ENCODE data around the gene ACR.

ACR gene

DNA sequence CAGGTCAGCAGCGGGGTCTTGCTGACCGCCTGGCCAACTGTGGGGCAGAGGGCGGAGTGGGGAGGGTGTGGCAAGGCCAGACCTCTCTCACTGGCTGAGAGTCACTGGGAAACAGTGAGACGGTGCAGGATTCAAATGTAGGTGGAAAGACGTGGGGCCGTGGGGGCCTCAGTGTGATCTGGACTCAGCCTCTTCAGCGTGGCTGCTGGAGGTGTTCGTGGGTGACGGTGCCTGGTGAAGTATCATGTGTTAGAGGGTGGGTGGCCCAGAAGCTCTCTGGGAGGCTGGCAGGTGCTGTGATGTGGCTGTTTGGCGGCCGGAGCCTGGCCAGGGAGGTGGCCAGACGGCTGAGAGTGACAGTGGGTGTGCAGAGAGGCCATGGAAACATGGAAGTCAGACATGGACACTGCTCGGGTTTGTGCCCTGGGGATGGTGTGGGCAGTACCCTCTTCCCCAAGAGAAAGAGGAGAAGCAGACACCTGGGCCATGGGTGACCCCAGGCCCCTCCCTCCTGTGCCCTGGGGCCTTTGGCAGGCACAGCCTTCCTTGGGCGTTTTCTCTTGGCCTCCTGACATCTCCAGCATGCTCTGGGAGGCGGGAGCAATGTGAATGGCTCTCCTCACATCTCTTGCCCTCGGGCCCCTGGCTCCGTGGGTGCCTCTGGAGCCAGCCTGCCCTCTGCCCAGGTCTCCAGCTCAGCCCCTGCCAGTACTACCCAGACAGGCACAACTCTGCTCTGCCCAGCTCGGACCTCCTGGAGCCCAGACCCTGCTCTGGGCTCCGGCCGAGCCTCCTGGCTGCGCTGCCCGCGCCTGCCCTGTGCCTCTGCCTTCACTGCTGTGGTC is 10.1 kb upstream of the ACR start:
- no peaks in the 10 kb centered on the region for H3K36me3 ChIP-seq (ENCODE audit: insufficient read depth, low read length)
- H3K4me1 ChIP-seq (ENCODE audit: control insufficient read depth, insufficient read depth, low read length, unreplicated experiment): peaks cover 4% of the 10 kb centered on the region
- H3K27ac ChIP-seq (ENCODE audit: low read depth, low read length): no peak overlapping the region
- H3K4me3 ChIP-seq (ENCODE audit: low read depth, low read length): no peak overlapping the region
- H3K79me2 ChIP-seq (ENCODE audit: control insufficient read depth, insufficient read depth, low read length, unreplicated experiment): no peaks in the 10 kb centered on the region
- H2AFZ ChIP-seq (ENCODE audit: low read length, unreplicated experiment): no peak overlapping the region
- no peaks in the 10 kb centered on the region for H3K27me3 ChIP-seq (ENCODE audit: insufficient read depth, low read length)

DNA sequence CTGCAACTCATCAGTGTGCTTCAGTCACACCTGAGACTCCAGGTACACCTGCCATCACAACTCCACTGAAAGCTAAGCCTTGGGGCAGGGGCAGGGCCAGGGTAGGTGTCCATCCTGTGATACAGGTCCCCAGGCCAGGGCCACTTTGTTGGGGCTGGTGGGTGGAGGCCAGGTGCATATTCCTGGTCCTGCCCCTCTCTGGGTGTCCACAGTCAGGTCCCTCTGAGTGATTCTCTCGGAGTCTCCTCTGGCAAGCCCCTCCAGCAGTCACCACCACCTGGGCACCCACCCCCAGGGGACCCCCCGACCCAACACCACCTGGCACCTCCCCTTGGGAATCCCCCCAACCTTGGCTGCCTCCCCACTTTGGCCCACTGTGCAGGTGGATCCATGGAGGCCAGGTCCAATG is 9.5 kb upstream of the ACR start:
- Histone ChIP-seq H3K27ac (ENCODE audit: low read depth, low read length) (no peak overlapping the region), H3K4me1 (ENCODE audit: control insufficient read depth, insufficient read depth, low read length, unreplicated experiment) (peaks cover 4% of the 10 kb centered on the region), H2AFZ (ENCODE audit: low read length, unreplicated experiment) (no peak overlapping the region), H3K27me3 (ENCODE audit: insufficient read depth, low read length) (no peaks in the 10 kb centered on the region), H3K36me3 (ENCODE audit: insufficient read depth, low read length) (no peaks in the 10 kb centered on the region), H3K4me3 (ENCODE audit: low read depth, low read length) (no peak overlapping the region), H3K79me2 (ENCODE audit: control insufficient read depth, insufficient read depth, low read length, unreplicated experiment) (no peaks in the 10 kb centered on the region)

DNA sequence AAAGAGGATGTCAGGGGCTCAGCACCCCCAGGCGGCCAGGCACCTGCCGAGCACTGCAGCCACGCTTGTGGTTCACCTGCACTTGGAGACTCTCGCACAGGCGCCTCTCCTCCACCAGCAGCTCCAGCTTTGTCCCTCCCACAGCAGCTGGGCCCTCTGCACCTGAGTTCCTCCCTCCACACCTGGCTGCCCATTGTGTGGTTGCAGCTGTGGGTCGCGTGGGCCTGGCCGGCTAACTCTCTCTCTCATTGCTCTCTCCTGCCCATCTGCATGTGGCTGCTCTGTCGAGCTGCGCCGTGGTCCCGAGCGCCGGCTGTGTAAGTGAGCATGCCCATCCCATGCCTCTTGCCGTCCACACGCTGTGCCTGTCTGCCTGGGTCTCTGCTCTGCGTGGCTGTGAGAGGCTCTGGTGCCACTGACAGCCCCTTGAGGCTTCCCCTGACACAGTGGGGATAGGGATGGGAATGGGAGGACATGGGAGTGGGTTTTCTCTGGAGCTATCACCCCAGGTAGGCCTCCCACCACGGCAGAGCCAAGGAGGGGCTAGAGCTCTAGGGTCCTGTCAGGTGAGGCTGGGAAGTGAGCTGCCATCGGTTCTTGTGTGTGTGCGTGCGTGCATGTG is 8.5 kb upstream of the ACR start:
- Histone ChIP-seq H3K27ac (ENCODE audit: low read depth, low read length) (no peak overlapping the region), H3K27me3 (ENCODE audit: insufficient read depth, low read length) (no peaks in the 10 kb centered on the region), H3K4me3 (ENCODE audit: low read depth, low read length) (no peak overlapping the region), H3K4me1 (ENCODE audit: control insufficient read depth, insufficient read depth, low read length, unreplicated experiment) (peaks cover 4% of the 10 kb centered on the region), H2AFZ (ENCODE audit: low read length, unreplicated experiment) (no peak overlapping the region), H3K36me3 (ENCODE audit: insufficient read depth, low read length) (no peaks in the 10 kb centered on the region), H3K79me2 (ENCODE audit: control insufficient read depth, insufficient read depth, low read length, unreplicated experiment) (no peaks in the 10 kb centered on the region)

DNA sequence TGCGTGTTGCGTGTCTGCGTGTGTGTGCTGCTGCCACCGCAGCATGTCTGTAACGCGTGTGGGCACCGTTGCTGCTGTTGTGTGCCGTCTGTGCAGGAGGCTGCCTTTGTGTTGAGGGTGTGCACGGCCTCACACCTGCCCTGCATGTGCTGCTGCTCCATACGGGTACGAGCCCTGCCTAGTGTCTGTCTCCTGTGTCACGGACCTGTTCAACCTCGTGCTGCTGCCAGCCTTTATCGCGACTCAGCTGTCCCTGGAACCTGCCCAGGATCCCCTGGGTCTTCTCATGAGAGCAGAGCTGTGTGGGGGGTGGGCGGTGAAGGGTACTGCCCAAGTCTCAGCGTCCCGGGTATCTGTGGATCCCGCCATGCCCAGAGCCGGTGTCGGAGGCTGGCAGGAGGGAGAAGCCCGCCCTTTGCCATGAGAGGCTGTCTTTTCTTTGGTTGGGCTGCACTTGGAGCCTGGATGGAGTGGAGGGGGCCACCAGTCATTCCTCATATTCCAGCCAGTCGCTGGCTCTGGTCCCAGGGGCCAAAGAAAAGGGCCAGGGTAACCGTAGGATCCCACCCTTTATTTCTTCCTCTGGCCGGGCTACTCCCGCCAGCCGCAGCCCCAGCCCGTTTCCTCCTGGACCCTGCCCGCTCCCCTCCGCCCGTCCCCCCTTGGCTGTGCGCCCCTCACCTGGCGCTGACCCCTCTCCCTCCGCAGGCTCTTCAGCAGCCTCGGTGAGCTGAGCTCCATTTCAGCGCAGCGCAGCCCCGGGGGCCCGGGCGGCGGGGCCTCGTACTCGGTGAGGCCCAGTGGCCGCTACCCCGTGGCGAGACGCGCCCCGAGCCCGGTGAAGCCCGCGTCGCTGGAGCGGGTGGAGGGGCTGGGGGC is 7.8 kb upstream of the ACR start:
- Histone ChIP-seq H3K27me3 (ENCODE audit: insufficient read depth, low read length) (no peaks in the 10 kb centered on the region), H3K4me3 (ENCODE audit: low read depth, low read length) (no peak overlapping the region), H2AFZ (ENCODE audit: low read length, unreplicated experiment) (no peak overlapping the region), H3K36me3 (ENCODE audit: insufficient read depth, low read length) (no peaks in the 10 kb centered on the region), H3K79me2 (ENCODE audit: control insufficient read depth, insufficient read depth, low read length, unreplicated experiment) (no peaks in the 10 kb centered on the region), H3K27ac (ENCODE audit: low read depth, low read length) (no peak overlapping the region), H3K4me1 (ENCODE audit: control insufficient read depth, insufficient read depth, low read length, unreplicated experiment) (peaks cover 4% of the 10 kb centered on the region)

DNA sequence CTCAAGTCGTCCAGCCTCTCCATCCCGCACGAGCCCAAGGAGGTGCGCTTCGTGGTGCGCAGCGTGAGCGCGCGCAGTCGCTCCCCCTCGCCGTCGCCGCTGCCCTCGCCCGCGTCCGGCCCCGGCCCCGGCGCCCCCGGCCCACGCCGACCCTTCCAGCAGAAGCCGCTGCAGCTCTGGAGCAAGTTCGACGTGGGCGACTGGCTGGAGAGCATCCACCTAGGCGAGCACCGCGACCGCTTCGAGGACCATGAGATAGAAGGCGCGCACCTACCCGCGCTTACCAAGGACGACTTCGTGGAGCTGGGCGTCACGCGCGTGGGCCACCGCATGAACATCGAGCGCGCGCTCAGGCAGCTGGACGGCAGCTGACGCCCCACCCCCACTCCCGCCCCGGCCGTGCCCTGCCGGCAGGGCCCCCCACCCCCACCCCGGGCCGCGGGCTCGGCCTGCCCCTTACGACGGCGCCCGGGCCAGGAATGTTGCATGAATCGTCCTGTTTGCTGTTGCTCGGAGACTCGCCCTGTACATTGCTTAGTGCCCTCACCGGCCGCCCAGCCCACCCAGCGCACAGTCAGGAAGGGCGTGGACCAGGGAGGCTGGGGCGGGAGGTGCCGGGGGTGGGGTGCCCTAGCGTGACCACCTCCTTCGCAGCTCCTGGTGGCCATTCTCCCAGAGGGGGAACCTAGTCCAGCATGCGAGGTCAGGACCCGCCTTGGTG is 6.9 kb upstream of the ACR start:
- H3K4me3 ChIP-seq (ENCODE audit: low read depth, low read length): no peak overlapping the region
- H3K79me2 ChIP-seq (ENCODE audit: control insufficient read depth, insufficient read depth, low read length, unreplicated experiment): no peaks in the 10 kb centered on the region
- no peaks in the 10 kb centered on the region for H3K27me3 ChIP-seq (ENCODE audit: insufficient read depth, low read length)
- no peak overlapping the region for H3K27ac ChIP-seq (ENCODE audit: low read depth, low read length)
- no peak overlapping the region for H2AFZ ChIP-seq (ENCODE audit: low read length, unreplicated experiment)
- peaks cover 4% of the 10 kb centered on the region for H3K4me1 ChIP-seq (ENCODE audit: control insufficient read depth, insufficient read depth, low read length, unreplicated experiment)
- H3K36me3 ChIP-seq (ENCODE audit: insufficient read depth, low read length): no peaks in the 10 kb centered on the region

DNA sequence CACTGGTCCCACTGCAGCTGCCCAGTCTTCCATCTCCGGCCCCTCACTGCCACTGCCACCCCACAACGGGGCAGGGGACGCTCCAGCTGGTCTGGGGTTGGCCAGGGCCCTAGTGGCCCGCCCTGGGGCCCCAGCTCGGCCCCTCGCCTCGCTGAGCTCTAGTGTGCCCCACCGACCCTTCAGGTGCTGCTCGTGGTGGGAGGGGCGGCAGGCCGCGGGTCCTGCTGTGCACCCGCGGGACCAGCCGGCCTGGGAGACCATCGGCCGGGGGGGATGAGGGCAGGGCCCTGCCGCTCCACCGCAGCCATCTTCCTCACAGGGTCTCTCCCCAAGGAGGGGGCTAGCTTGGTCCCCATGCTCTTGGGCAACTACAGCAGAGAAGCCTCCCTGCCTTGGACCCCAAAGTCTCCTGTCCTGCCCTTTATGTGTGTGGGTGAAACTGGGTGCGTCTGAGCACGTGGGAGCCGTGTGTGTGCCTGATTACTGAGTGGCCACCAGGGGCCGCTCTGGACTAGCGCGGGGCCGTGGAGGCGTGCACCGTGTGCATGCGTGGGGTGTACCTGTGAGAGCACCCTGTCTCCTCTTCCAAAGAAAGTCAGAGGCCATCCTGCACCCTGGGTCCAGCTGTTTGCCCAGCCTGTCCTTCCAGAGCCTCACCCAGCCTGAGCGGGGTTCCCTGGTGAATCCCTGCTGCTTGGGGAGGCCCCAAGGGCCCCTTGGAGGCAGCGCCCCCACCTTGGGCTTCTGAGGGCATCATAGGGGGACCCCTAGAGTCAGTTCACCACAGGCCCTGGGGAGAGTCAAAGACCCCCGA is 6.0 kb upstream of the ACR start:
- H3K79me2 ChIP-seq (ENCODE audit: control insufficient read depth, insufficient read depth, low read length, unreplicated experiment): no peaks in the 10 kb centered on the region
- no peak overlapping the region for H3K4me3 ChIP-seq (ENCODE audit: low read depth, low read length)
- no peak overlapping the region for H3K27ac ChIP-seq (ENCODE audit: low read depth, low read length)
- H3K4me1 ChIP-seq (ENCODE audit: control insufficient read depth, insufficient read depth, low read length, unreplicated experiment): peaks cover 4% of the 10 kb centered on the region
- no peaks in the 10 kb centered on the region for H3K36me3 ChIP-seq (ENCODE audit: insufficient read depth, low read length)
- H3K27me3 ChIP-seq (ENCODE audit: insufficient read depth, low read length): no peaks in the 10 kb centered on the region
- peak overlapping the region; percentile 50 for H2AFZ ChIP-seq (ENCODE audit: low read length, unreplicated experiment)

DNA sequence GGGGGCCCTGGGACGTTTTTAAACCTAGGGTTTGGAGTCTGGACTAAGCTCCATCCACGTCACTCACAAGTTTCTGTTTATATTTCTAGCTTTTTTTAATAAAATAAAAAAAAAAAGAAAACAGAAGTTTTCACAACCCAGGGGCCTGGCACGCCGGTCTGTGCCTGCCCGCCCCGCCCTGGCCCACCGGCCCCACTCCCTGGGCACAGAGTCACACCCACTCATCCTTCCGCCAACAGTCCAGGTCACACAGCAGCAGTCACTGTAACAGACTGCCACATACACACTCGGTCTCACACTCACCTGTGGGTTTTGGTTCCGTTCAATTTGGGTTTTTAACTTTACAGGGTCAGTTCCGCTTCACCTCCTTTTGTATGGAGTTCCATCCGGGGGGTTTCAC is 5.3 kb upstream of the ACR start:
- no peak overlapping the region for H3K4me3 ChIP-seq (ENCODE audit: low read depth, low read length)
- H3K27me3 ChIP-seq (ENCODE audit: insufficient read depth, low read length): no peaks in the 10 kb centered on the region
- no peaks in the 10 kb centered on the region for H3K79me2 ChIP-seq (ENCODE audit: control insufficient read depth, insufficient read depth, low read length, unreplicated experiment)
- no peaks in the 10 kb centered on the region for H3K36me3 ChIP-seq (ENCODE audit: insufficient read depth, low read length)
- H3K27ac ChIP-seq (ENCODE audit: low read depth, low read length): no peak overlapping the region
- H2AFZ ChIP-seq (ENCODE audit: low read length, unreplicated experiment): no peak overlapping the region
- H3K4me1 ChIP-seq (ENCODE audit: control insufficient read depth, insufficient read depth, low read length, unreplicated experiment): peaks cover 4% of the 10 kb centered on the region

DNA sequence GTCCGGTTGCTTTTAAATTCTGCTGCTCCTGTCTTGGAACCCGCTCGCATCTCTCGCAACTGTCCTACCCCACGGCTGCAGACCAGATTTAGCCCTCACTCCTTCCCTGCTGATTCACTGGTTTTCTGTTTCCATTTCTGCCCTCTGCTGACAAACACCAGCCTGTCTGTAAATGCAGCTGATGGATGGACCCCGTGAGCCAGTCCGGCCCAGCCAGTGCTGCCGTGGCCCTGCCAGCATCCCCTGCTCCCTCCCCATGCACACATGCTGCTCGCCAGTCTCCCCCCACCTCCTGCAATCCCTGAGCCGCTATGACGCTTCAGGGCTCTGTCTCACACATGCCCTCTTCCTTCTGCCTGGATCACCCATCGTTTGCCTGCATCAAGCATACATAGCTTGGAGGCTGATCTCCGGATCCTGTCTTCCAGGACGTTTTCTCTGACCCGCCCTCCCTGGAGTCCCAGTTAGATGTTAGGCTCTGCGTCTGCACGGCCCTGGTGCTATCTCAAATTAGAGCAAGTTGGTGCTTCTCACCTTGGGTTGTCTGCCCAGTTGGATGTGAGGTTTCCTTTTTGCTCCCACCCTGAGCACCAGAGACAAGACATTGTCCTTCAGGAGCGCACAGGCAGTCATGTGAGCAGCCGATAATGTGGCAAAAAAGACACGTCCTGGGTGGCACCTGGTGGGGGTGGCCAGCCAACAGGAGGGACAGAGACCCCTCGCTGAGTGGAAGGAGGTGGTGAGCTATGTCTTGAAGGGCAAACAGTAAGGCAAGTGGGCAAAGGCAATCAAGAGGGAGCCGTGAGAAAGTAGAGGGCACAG is 4.3 kb upstream of the ACR start:
- H3K4me3 ChIP-seq (ENCODE audit: low read depth, low read length): no peak overlapping the region
- no peak overlapping the region for H3K27ac ChIP-seq (ENCODE audit: low read depth, low read length)
- no peaks in the 10 kb centered on the region for H3K27me3 ChIP-seq (ENCODE audit: insufficient read depth, low read length)
- no peak overlapping the region for H2AFZ ChIP-seq (ENCODE audit: low read length, unreplicated experiment)
- H3K79me2 ChIP-seq (ENCODE audit: control insufficient read depth, insufficient read depth, low read length, unreplicated experiment): no peaks in the 10 kb centered on the region
- H3K4me1 ChIP-seq (ENCODE audit: control insufficient read depth, insufficient read depth, low read length, unreplicated experiment): peaks cover 4% of the 10 kb centered on the region
- H3K36me3 ChIP-seq (ENCODE audit: insufficient read depth, low read length): no peaks in the 10 kb centered on the region

DNA sequence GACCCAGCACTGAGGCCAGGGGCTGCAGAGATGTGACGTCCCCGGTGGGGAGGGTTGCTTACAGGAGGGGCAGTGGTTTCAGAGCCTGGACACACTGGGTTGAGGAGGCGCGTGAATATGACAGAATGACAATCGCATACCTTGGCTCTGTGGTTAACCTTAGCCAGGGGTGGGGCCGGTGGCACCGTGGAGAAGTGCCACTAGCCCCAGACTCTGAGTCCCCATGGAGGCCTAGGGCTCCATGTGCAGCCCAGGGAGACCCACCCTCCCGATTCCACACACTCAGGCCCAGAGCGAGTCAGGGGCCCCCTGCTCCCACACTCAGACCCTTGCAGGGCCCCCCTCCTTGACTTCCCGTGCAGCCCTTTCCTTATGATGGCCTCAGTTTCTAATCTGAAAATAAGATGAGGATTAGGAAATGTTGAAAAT is 3.6 kb upstream of the ACR start:
- Histone ChIP-seq H3K4me1 (ENCODE audit: control insufficient read depth, insufficient read depth, low read length, unreplicated experiment) (peaks cover 4% of the 10 kb centered on the region), H3K27ac (ENCODE audit: low read depth, low read length) (no peak overlapping the region), H3K36me3 (ENCODE audit: insufficient read depth, low read length) (no peaks in the 10 kb centered on the region), H3K4me3 (ENCODE audit: low read depth, low read length) (no peak overlapping the region), H3K79me2 (ENCODE audit: control insufficient read depth, insufficient read depth, low read length, unreplicated experiment) (no peaks in the 10 kb centered on the region), H2AFZ (ENCODE audit: low read length, unreplicated experiment) (no peak overlapping the region), H3K27me3 (ENCODE audit: insufficient read depth, low read length) (no peaks in the 10 kb centered on the region)
